Activated CD8-positive, alpha-beta memory T cell treated with anti-CD3 and anti-CD28 coated beads, Interleukin-2, amount 50 U/mL, for 1 hour (primary cell): Measurements from ENCODE around the gene LEMD1.
"Not testable (repeated sequence)": the region's sequence is repeated elsewhere in the genome, so short reads cannot be mapped to it uniquely, and the experiment has no call there.

Experiments used
- DNase-seq: peaks from one replicate; pipeline ENCODE4 v3.0.0-alpha.2; 2020; ENCODE audit errors: extremely low read depth

Gene LEMD1

GRCh38 chr1:205429762-205430695 lies 8.2 kb upstream of the LEMD1 start:
- no peak for DNase-seq

GRCh38 chr1:205424901-205425600 lies 3.2 kb upstream of the LEMD1 start:
- no peak for DNase-seq

- no peak for DNase-seq
Observed at GRCh38 chr1:205423814-205424399, 2.1 kb upstream of the LEMD1 start.

GRCh38 chr1:205422993-205423642 lies 1.3 kb upstream of the LEMD1 start:
- no peak for DNase-seq

GRCh38 chr1:205420938-205421337 lies 918 bp downstream of the LEMD1 start:
- DNase-seq, result no peak

GRCh38 chr1:205417870-205418635 lies 3.8 kb downstream of the LEMD1 start:
- no peak for DNase-seq

GRCh38 chr1:205416322-205416721 lies 5.5 kb downstream of the LEMD1 start:
- no peak for DNase-seq

DNA sequence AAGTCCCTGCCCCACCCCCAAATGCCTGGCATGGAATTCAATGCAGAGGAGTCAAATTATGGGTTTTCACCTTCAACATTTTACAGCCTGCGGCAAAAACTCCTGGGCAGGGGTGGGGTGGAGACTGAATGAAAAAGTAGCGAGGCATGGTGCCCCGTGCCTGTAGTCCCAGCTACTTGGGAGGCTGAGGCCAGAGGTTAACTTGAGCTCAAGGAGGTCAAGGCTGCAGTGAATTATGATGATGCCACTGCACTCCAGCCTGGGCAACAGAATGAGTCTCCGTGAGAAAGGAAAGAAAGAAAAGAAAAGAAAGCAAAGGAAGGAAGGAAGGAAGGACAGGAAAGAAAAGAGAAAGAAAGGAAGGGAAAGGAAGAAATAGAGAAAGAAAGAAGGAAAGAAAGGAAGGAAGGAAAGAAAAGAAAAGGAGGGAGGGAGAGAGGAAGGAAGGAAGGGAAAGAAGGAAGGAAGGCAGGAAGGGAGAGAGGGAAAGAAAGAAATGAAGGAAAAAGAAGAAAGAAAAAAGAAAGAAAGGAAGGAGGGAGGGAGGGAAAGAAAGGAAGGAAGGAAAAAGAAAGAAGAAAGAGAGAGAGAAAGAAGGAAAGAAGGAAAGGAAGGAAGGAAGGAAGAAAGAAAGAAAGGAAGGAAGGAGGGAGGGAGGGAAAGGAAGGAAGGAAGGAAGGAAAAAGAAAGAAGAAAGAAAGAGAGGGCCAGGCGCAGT lies 11.1 kb downstream of the LEMD1 start:
- no peak for DNase-seq

- DNase-seq, result no peak
Observed at GRCh38 chr1:205407970-205408369, 13.9 kb downstream of the LEMD1 start.

DNA sequence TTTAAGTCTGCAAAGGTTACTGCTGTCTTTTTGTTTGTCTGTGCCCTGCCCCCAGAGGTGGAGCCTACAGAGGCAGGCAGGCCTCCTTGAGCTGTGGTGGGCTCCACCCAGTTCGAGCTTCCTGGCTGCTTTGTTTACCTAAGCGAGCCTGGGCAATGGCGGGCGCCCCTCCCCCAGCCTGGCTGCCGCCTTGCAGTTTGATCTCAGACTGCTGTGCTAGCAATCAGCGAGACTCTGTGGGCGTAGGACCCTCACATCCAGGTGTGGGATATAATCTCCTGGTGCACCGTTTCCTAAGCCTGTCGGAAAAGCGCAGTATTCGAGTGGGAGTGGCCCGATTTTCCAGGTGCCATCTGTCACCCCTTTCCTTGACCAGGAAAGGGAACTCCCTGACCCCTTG lies 15.6 kb downstream of the LEMD1 start:
- not testable (repeated sequence) for DNase-seq

DNA sequence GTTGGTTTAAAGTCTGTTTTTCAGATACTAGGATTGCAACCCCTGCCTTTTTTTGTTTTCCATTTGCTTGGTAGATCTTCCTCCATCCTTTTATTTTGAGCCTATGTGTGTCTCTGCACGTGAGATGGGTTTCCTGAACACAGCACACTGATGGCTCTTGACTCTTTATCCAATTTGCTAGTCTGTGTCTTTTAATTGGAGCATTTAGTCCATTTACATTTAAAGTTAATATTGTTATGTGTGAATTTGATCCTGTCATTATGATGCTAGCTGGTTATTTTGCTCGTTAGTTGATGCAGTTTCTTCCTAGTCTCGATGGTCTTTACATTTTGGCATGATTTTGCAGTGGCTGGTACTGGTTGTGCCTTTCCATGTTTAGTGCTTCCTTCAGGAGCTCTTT lies 17.4 kb downstream of the LEMD1 start:
- not testable (repeated sequence) for DNase-seq

GRCh38 chr1:205398586-205398985 lies 23.3 kb downstream of the LEMD1 start:
- DNase-seq, result no peak

DNA sequence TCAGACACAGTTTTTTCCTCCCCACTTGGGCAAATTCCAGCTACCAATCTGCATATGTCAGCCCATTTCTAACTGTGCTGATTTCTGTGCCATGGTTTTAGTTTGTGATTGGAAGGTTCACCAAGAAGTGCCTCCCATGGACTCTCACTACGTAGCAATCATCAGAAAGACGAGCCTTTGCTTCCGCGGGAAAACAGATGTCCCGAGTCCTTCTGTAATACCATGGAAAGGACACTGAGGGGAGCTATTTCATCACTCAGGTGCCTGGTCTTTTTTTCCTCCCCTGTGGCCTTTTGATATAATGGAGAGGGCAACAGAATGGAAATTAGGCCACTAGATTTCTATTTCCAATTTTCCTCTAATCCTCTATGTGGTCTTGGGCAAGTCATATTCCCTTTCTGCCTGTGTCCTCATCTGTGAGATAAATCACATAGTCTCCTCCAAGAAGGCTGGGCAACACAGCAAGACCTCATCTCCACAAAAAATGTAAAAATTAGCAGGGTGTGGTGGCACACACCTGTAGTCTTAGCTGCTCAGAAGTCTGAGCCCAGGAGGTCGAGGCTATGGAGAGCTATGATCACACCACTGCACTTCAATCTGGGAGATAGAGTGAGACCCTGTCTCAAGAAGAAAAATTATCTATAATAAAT lies 24.8 kb downstream of the LEMD1 start:
- DNase-seq, result no peak

GRCh38 chr1:205395616-205396015 lies 26.2 kb downstream of the LEMD1 start:
- DNase-seq, result no peak

- no peak for DNase-seq
Observed at GRCh38 chr1:205392650-205393049, 29.2 kb downstream of the LEMD1 start.

- DNase-seq, result no peak
Observed at GRCh38 chr1:205391386-205391785, 30.5 kb downstream of the LEMD1 start.

DNA sequence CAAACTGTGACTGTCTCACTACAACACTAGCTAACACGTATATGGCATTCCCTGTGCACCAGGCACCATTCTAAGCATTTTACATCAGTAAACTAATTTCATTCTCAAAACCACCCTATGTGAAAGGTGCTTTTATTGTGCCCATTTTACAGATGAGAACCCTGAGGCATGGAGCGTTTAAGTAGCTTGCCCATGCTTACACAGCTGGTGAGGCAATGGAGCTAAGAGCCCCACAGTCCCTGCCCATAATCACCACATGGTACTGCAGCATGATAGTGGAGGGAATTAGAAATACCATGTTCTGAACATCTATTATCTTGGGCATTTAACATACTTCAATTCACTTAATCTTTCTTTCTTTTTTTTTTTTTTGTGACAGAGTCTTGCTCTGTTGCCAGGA lies 34.0 kb downstream of the LEMD1 start:
- DNase-seq, result no peak

GRCh38 chr1:205382990-205383389 lies 38.9 kb downstream of the LEMD1 start:
- not testable (repeated sequence) for DNase-seq

GRCh38 chr1:205382561-205382960 lies 39.3 kb downstream of the LEMD1 start:
- DNase-seq, result no peak

DNA sequence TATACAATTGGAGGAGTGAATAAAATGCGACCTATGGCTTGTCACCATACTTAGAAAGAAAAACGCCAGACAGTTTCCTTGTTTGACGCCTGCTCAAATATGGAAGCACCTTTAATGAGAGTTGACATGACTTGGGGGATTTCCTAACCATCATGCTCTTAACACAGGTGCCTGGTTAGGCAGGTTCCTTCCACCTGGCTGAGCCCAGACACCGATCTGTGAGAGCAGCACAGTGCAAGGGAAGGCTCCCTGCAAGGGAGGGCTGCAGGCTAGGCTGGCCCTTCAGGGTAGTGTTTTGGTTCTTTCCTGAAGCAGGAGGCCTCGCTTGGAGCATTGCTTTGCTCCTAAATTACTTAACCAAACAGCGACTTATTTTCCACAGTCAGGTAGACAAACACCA lies 40.6 kb downstream of the LEMD1 start:
- DNase-seq, result no peak
